Right cardiac atrium (tissue), 5 donors: ENCODE measurements around the gene SPSB4. TPM values are rescaled to one million over a fixed set of nuclear protein-coding genes. Genes with fewer than 3 reads are reported as not detected.

Experiments used
- ATAC-seq, 2 donors: fragments of 200-7000 bp; cut with Tn5 transposase; one replicate each; pipeline versions ENCODE4 v1.8.0 to v1.9.1; 2020; ENCODE audit warnings: moderate library complexity in 2 of 2, mild to moderate bottlenecking in 1 of 2
- DNase-seq, 3 donors: peaks; one replicate each; pipeline ENCODE4 v3.0.0-alpha.2; 2020
- H3K27ac ChIP-seq: one replicate; pipeline ENCODE4 v1.5.1; 2013; ENCODE audit warnings: mild to moderate bottlenecking, low read length, control low read depth, moderate library complexity
- H3K27me3 ChIP-seq: one replicate; pipeline ENCODE4 v1.6.1; 2013; ENCODE audit not compliant: control insufficient read depth, insufficient read depth
- H3K4me1 ChIP-seq: one replicate; pipeline ENCODE4 v1.6.1; 2013; ENCODE audit warnings: low read length; ENCODE audit not compliant: control insufficient read depth, insufficient read depth
- H3K4me3 ChIP-seq: one replicate; pipeline ENCODE4 v1.5.1; 2013; ENCODE audit warnings: low read length, control low read depth
- H3K9me3 ChIP-seq: one replicate; pipeline ENCODE4 v1.6.1; 2013; ENCODE audit warnings: low read length; ENCODE audit not compliant: control insufficient read depth
- WGBS: extraction: QIAGEN DNeasy Blood & Tissue Kit; methylation state at CpG from one replicate; pipeline ENCODE4 v1.1.7; 2013; 5-methylcytosine and 5-hydroxymethylcytosine counted together
- intact Hi-C, 4 donors: fragments of 100-400 bp; cut with DNase I; formaldehyde crosslinking; loops; one replicate each; pipeline versions ENCODE4 v1.11.0 to v1.14.0; 2022 to 2023
- polyA plus RNA-seq: library from polyadenylated mRNA; stranded (reverse); fragments of 200-250 nt; gene quantifications from one replicate; pipeline ENCODE4 v1.2.3, GENCODE V29; 2013
- total RNA-seq, 4 donors: library from RNA; stranded (reverse); fragmentation: NEBNext Ultra II Directional; extraction: Animal tissue kit (Norgen Biotek cat#: 25700); gene quantifications; one replicate each; pipeline ENCODE4 v1.2.1, GENCODE V29; 2021
- donor health status: healthy with polysubstance abuse.
- donor health status: DM: no; HTN: yes; CAD: no.
- donor health status: DM: no; HTN: no; CAD: no.
- donor health status: DM: no; HTN: yes; CAD: no; lungs with severe emphysema.
- donor health status: DM: yes; HTN: yes; CAD: no.

The SPSB4 gene
- total and polyA plus RNA-seq, 5 donors: 1.1 to 9.7 (median 5.9) TPM

GRCh38 chr3:141167681-141168080 lies 116.5 kb downstream of the SPSB4 start:
- H3K9me3 ChIP-seq: peaks cover 1% of the 10 kb centered on the region
- WGBS: 93% methylated on average over 4 of the region's 4 CpGs
- no peak for ATAC-seq
- no peak for DNase-seq
- no peak overlapping the region for H3K27ac ChIP-seq
- no peaks in the 10 kb centered on the region for H3K4me1 ChIP-seq
- intact Hi-C loops: no loop called here
- H3K27me3 ChIP-seq: no peaks in the 10 kb centered on the region
- no peak overlapping the region for H3K4me3 ChIP-seq

GRCh38 chr3:141170678-141171295 lies 119.6 kb downstream of the SPSB4 start:
- H3K4me1 ChIP-seq: no peaks in the 10 kb centered on the region
- no peak overlapping the region for H3K27ac ChIP-seq
- ATAC-seq (no peak), DNase-seq (no peak)
- H3K27me3 ChIP-seq: no peaks in the 10 kb centered on the region
- H3K4me3 ChIP-seq: no peak overlapping the region
- 84% methylated on average over 4 of the region's 4 CpGs for WGBS
- intact Hi-C loops: no loop called here
- H3K9me3 ChIP-seq: peaks cover 1% of the 10 kb centered on the region

- 63% methylated on average over 2 of the region's 2 CpGs for WGBS
- Histone ChIP-seq H3K9me3 (no peaks in the 10 kb centered on the region), H3K4me3 (no peak overlapping the region), H3K27ac (no peak overlapping the region), H3K27me3 (no peaks in the 10 kb centered on the region), H3K4me1 (no peaks in the 10 kb centered on the region)
- DNase-seq (no peak), ATAC-seq (no peak)
- intact Hi-C loops: no loop called here
Measured at GRCh38 chr3:141174674-141175073, 123.5 kb downstream of the SPSB4 start.

GRCh38 chr3:141176775-141177174 lies 125.6 kb downstream of the SPSB4 start:
- peaks cover 2% of the 10 kb centered on the region for H3K9me3 ChIP-seq
- intact Hi-C loops: no loop called here
- ATAC-seq: no peak
- no peaks in the 10 kb centered on the region for H3K27me3 ChIP-seq
- no peak overlapping the region for H3K27ac ChIP-seq
- no peak for DNase-seq
- no peaks in the 10 kb centered on the region for H3K4me1 ChIP-seq
- H3K4me3 ChIP-seq: no peak overlapping the region

GRCh38 chr3:141178026-141178425 lies 126.9 kb downstream of the SPSB4 start:
- peaks cover 2% of the 10 kb centered on the region for H3K9me3 ChIP-seq
- no peak for ATAC-seq
- WGBS: 87% methylated on average over 3 of the region's 3 CpGs
- no peak for DNase-seq
- no peaks in the 10 kb centered on the region for H3K27me3 ChIP-seq
- no peak overlapping the region for H3K27ac ChIP-seq
- H3K4me3 ChIP-seq: no peak overlapping the region
- intact Hi-C loops: no loop called here
- no peaks in the 10 kb centered on the region for H3K4me1 ChIP-seq

GRCh38 chr3:141178551-141178950 lies 127.4 kb downstream of the SPSB4 start:
- intact Hi-C loops: no loop called here
- WGBS: 92% methylated on average over 4 of the region's 4 CpGs

GRCh38 chr3:141179983-141180382 lies 128.8 kb downstream of the SPSB4 start:
- intact Hi-C loops: no loop called here

More at GRCh38 chr3:141178551-141178950, 127.4 kb downstream of the SPSB4 start:
- ATAC-seq (no peak), DNase-seq (no peak)
- Histone ChIP-seq H3K9me3 (peaks cover 2% of the 10 kb centered on the region), H3K27me3 (no peaks in the 10 kb centered on the region), H3K4me3 (no peak overlapping the region), H3K4me1 (no peaks in the 10 kb centered on the region), H3K27ac (no peak overlapping the region)

GRCh38 chr3:141181196-141181595 lies 130.0 kb downstream of the SPSB4 start:
- ATAC-seq: no peak
- 79% methylated on average over 4 of the region's 4 CpGs for WGBS
- no peak overlapping the region for H3K27ac ChIP-seq
- no peak overlapping the region for H3K4me3 ChIP-seq
- DNase-seq: no peak
- H3K4me1 ChIP-seq: no peaks in the 10 kb centered on the region
- H3K9me3 ChIP-seq: peaks cover 2% of the 10 kb centered on the region
- intact Hi-C loops: no loop called here
- H3K27me3 ChIP-seq: no peaks in the 10 kb centered on the region

More at GRCh38 chr3:141179983-141180382, 128.8 kb downstream of the SPSB4 start:
- no peaks in the 10 kb centered on the region for H3K4me1 ChIP-seq
- DNase-seq: no peak
- no peaks in the 10 kb centered on the region for H3K27me3 ChIP-seq
- H3K9me3 ChIP-seq: peaks cover 2% of the 10 kb centered on the region
- 95% methylated on average over 1 of the region's 1 CpG for WGBS
- H3K27ac ChIP-seq: no peak overlapping the region
- ATAC-seq: no peak
- no peak overlapping the region for H3K4me3 ChIP-seq

GRCh38 chr3:141181819-141182218 lies 130.7 kb downstream of the SPSB4 start:
- no peak overlapping the region for H3K4me3 ChIP-seq
- no peaks in the 10 kb centered on the region for H3K27me3 ChIP-seq
- no peak for DNase-seq
- peaks cover 2% of the 10 kb centered on the region for H3K9me3 ChIP-seq
- no peaks in the 10 kb centered on the region for H3K4me1 ChIP-seq
- H3K27ac ChIP-seq: no peak overlapping the region
- ATAC-seq: no peak
- WGBS: 73% methylated on average over 3 of the region's 3 CpGs
- intact Hi-C loops: no loop called here

GRCh38 chr3:141183606-141184005 lies 132.5 kb downstream of the SPSB4 start:
- ATAC-seq: no peak
- Histone ChIP-seq H3K27ac (no peak overlapping the region), H3K9me3 (peaks cover 2% of the 10 kb centered on the region), H3K4me1 (no peaks in the 10 kb centered on the region), H3K4me3 (no peak overlapping the region), H3K27me3 (no peaks in the 10 kb centered on the region)
- WGBS: 83% methylated on average over 2 of the region's 2 CpGs
- intact Hi-C loops: no loop called here
- no peak for DNase-seq

GRCh38 chr3:141184430-141184829 lies 133.3 kb downstream of the SPSB4 start:
- intact Hi-C loops: no loop called here
- ATAC-seq (no peak), DNase-seq (no peak)
- Histone ChIP-seq H3K4me3 (no peak overlapping the region), H3K27ac (no peak overlapping the region), H3K9me3 (peaks cover 2% of the 10 kb centered on the region), H3K4me1 (no peaks in the 10 kb centered on the region), H3K27me3 (no peaks in the 10 kb centered on the region)
- 95% methylated on average over 4 of the region's 4 CpGs for WGBS
